DND-41 (cell line): ENCODE data around the gene DTWD2.

ENCODE experiments used
- EZH2 ChIP-seq: IDR thresholded peaks from 3 replicates; pipeline ENCODE4 v1.6.1; 2012; ENCODE audit warnings: borderline replicate concordance, low read depth, mild to moderate bottlenecking, moderate library complexity, low read length, inconsistent platforms; ENCODE audit not compliant: severe bottlenecking
- TF ChIP-seq, protein P1 (sequence below): IDR thresholded peaks from 2 replicates; pipeline ENCODE4 v1.5.1; 2012; ENCODE audit warnings: borderline replicate concordance, low read length, moderate library complexity, mild to moderate bottlenecking; ENCODE audit not compliant: poor library complexity, severe bottlenecking; ENCODE audit errors: extremely low read depth

DNA sequence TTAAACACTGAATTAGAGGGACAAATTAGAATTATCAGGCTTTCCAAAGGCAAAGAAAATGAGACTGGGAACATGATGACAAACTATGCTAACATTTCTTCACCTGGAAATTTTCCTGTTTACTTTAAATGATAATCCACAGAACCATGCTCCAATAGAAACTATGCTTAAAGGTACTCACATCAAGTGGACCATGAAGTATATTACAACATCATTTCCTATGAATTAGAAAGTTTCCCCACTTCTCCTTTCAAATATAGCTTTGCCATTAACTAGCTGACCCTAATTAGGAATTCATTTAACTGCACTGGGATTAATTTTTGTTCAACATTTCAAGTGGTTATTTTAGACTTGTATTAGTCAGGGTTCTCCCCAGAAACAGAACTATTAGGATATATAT lies 81.4 kb downstream of the DTWD2 start:
- TF ChIP-seq, protein P1, sequence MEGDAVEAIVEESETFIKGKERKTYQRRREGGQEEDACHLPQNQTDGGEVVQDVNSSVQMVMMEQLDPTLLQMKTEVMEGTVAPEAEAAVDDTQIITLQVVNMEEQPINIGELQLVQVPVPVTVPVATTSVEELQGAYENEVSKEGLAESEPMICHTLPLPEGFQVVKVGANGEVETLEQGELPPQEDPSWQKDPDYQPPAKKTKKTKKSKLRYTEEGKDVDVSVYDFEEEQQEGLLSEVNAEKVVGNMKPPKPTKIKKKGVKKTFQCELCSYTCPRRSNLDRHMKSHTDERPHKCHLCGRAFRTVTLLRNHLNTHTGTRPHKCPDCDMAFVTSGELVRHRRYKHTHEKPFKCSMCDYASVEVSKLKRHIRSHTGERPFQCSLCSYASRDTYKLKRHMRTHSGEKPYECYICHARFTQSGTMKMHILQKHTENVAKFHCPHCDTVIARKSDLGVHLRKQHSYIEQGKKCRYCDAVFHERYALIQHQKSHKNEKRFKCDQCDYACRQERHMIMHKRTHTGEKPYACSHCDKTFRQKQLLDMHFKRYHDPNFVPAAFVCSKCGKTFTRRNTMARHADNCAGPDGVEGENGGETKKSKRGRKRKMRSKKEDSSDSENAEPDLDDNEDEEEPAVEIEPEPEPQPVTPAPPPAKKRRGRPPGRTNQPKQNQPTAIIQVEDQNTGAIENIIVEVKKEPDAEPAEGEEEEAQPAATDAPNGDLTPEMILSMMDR, result no peak
- TF ChIP-seq EZH2, result no peak
